A673 (cell line): ENCODE measurements around the gene PRSS22. TPM values are rescaled to one million over a fixed set of nuclear protein-coding genes. Genes with fewer than 3 reads are reported as not detected.

Experiments
- BruUV-seq: library from RNA; stranded (reverse); fragments of 400-500 nt; replicated peaks from 2 replicates; lab custom pipeline; 2021; lab: Mats Ljungman, UMichigan
- CTCF ChIA-PET: fragments of 300-600 bp; sonication (Branson Sonifier 250); formaldehyde crosslinking; loops from one replicate; lab custom pipeline; 2022; ENCODE audit warnings: antibody characterized with exemption; lab: Charles Lee
- POLR2A ChIA-PET: fragments of 300-600 bp; sonication (Branson Sonifier 250); formaldehyde crosslinking; loops from one replicate; lab custom pipeline; 2022; ENCODE audit warnings: antibody characterized with exemption; ENCODE audit not compliant: low non-redundant PET; lab: Charles Lee
- DNase-seq: peaks from one replicate; pipeline ENCODE4 v3.0.0-alpha.2; 2015; ENCODE audit warnings: low spot score
- H3K27ac ChIP-seq: fragments of 200-600 bp; sonication (generic); 2 replicates; pipeline ENCODE4 v1.5.1; 2016; ENCODE audit warnings: mixed run types, low read depth, mild to moderate bottlenecking, mixed read lengths, antibody characterized with exemption, low read length; ENCODE audit not compliant: poor library complexity, severe bottlenecking
- H3K27me3 ChIP-seq: fragments of 200-600 bp; sonication (generic); replicated peaks from 2 replicates; pipeline ENCODE4 v1.6.1; 2017; ENCODE audit warnings: mixed run types, low read depth, mild to moderate bottlenecking, mixed read lengths, antibody characterized with exemption, low read length; ENCODE audit not compliant: insufficient read depth, poor library complexity
- H3K36me3 ChIP-seq: fragments of 200-600 bp; sonication (generic); 2 replicates; pipeline ENCODE4 v1.6.1; 2016; ENCODE audit warnings: mixed run types, mild to moderate bottlenecking, mixed read lengths, antibody characterized with exemption, low read length; ENCODE audit not compliant: insufficient read depth, poor library complexity, severe bottlenecking
- H3K4me1 ChIP-seq: fragments of 200-600 bp; sonication (generic); 2 replicates; pipeline ENCODE4 v1.6.1; 2017; ENCODE audit warnings: mixed run types, mild to moderate bottlenecking, mixed read lengths, antibody characterized with exemption, low read length; ENCODE audit not compliant: insufficient read depth, poor library complexity, severe bottlenecking
- H3K4me3 ChIP-seq: fragments of 200-600 bp; sonication (generic); 2 replicates; pipeline ENCODE4 v1.5.1; 2016; ENCODE audit warnings: low read depth, mixed run types, mild to moderate bottlenecking, mixed read lengths, low read length; ENCODE audit not compliant: poor library complexity, severe bottlenecking
- H3K9me3 ChIP-seq: fragments of 200-600 bp; sonication (generic); 2 replicates; pipeline ENCODE4 v1.6.1; 2016; ENCODE audit warnings: mixed run types, low read depth, mild to moderate bottlenecking, mixed read lengths, antibody characterized with exemption, low read length; ENCODE audit not compliant: poor library complexity, severe bottlenecking
- CTCF ChIP-seq: fragments of 300-800, 200-600 bp; sonication (generic); conservative IDR thresholded peaks from 2 replicates; pipeline ENCODE4 v1.5.1; 2017; ENCODE audit warnings: low read depth, mild to moderate bottlenecking, antibody characterized with exemption, low read length, moderate library complexity, mixed read lengths
- EZH2 ChIP-seq: fragments of 200-600 bp; sonication (generic); IDR thresholded peaks from 2 replicates; pipeline ENCODE4 v1.6.1; 2017; ENCODE audit warnings: borderline replicate concordance, low read depth, mild to moderate bottlenecking, mixed read lengths, antibody characterized with exemption, low read length; ENCODE audit not compliant: poor library complexity, severe bottlenecking
- intact Hi-C: fragments of 100-400 bp; cut with micrococcal nuclease; formaldehyde crosslinking; loops from one replicate; pipeline ENCODE4 v1.10.0; 2022; ENCODE audit not compliant: unreplicated experiment
- total RNA-seq: library from RNA; stranded (reverse); gene quantifications from 2 replicates; pipeline ENCODE4 v1.2.3, GENCODE V29; 2021

PRSS22 gene
- total RNA-seq, 1 experiment from 2014 or later: not detected

GRCh38 chr16:2833776-2834175 lies 24.2 kb downstream of the PRSS22 start:
- H3K27me3 ChIP-seq: no peaks in the 10 kb centered on the region
- H3K27ac ChIP-seq: no peak overlapping the region
- no peaks in the 10 kb centered on the region for H3K36me3 ChIP-seq
- POLR2A ChIA-PET: no interaction called here
- H3K4me3 ChIP-seq: no peak overlapping the region
- no peaks in the 10 kb centered on the region for H3K9me3 ChIP-seq
- intact Hi-C loops: no loop called here
- BruUV-seq: no TSS peak
- H3K4me1 ChIP-seq: no peaks in the 10 kb centered on the region
- no peak for TF ChIP-seq EZH2
- no peak for TF ChIP-seq CTCF
- CTCF ChIA-PET: no interaction called here
- DNase-seq: no peak

- H3K36me3 ChIP-seq: no peaks in the 10 kb centered on the region
- no peak for DNase-seq
- TF ChIP-seq CTCF: no peak
- TF ChIP-seq EZH2: no peak
- no peak overlapping the region for H3K4me3 ChIP-seq
- no peak overlapping the region for H3K27ac ChIP-seq
- no peaks in the 10 kb centered on the region for H3K4me1 ChIP-seq
- intact Hi-C loops: no loop called here
- H3K9me3 ChIP-seq: no peaks in the 10 kb centered on the region
- no TSS peak for BruUV-seq
- no peaks in the 10 kb centered on the region for H3K27me3 ChIP-seq
- ChIA-PET CTCF (no interaction called here), POLR2A (no interaction called here)
Measured at GRCh38 chr16:2831203-2831602, 26.8 kb downstream of the PRSS22 start.

- ChIA-PET CTCF (no interaction called here), POLR2A (no interaction called here)
- Histone ChIP-seq H3K27ac (no peak overlapping the region), H3K36me3 (no peaks in the 10 kb centered on the region), H3K4me1 (no peaks in the 10 kb centered on the region), H3K4me3 (no peak overlapping the region), H3K9me3 (no peaks in the 10 kb centered on the region), H3K27me3 (no peaks in the 10 kb centered on the region)
- BruUV-seq: no TSS peak
- no peak for TF ChIP-seq CTCF
- TF ChIP-seq EZH2: no peak
- no peak for DNase-seq
- intact Hi-C loops: no loop called here
Measured at GRCh38 chr16:2830355-2830695, 27.6 kb downstream of the PRSS22 start.
